AML-193 (cell line): ENCODE measurements around the gene TSTD2.

ENCODE experiments used
- DNase-seq, 2 experiments: peaks; one replicate each; lab custom pipeline; 2025; lab: John Stamatoyannopoulos, UW

TSTD2 gene

GRCh38 chr9:97562542-97562941 lies 70.6 kb downstream of the TSTD2 start:
- no peak for DNase-seq

DNA sequence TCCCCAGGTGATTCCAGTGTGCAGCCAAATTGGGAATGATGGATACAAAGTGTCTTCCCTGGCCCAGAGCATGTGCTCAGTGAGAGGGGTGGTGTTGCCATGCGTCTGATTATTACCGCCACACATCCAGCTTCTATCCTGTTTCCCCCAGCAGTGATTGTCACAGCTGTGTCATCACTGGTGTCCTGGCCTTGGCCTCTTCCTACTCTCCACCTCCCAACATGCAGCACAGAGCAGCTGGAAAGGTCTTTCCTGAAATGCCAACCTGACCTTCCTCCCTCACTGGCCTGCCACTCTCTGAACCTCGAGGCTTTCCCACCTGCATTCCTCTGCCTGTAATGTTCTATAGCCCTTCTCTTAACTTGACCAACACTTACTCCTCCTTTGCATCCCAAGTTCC lies 71.7 kb downstream of the TSTD2 start:
- peak in 1 of 2 experiments; percentile 13 for DNase-seq

GRCh38 chr9:97560851-97561250 lies 72.3 kb downstream of the TSTD2 start:
- no peak for DNase-seq

- DNase-seq = no peak
These were observed 73.0 kb downstream of the TSTD2 start for GRCh38 chr9:97560154-97560553.

DNA sequence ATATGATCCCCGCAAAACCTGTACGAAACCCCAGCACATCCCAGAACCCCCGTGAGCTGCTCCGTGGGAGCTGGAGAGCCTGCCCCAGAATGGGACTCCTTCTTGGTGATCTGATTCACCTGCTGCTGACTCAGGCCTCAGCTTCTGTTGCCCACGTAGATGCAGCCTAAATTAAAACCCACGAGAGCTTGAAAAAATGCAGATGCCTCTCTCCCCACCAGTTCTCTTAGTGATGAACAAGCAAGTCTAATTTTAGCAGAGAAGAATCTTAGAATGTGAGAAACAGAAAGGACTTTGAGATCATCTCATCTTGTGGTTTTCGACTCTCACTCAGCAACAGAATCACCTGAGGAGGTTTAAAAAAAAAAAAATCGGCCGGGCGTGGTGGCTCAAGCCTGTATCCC lies 74.1 kb downstream of the TSTD2 start:
- DNase-seq = no peak

- DNase-seq = no peak
These were observed 74.5 kb downstream of the TSTD2 start for GRCh38 chr9:97558701-97559101.

DNA sequence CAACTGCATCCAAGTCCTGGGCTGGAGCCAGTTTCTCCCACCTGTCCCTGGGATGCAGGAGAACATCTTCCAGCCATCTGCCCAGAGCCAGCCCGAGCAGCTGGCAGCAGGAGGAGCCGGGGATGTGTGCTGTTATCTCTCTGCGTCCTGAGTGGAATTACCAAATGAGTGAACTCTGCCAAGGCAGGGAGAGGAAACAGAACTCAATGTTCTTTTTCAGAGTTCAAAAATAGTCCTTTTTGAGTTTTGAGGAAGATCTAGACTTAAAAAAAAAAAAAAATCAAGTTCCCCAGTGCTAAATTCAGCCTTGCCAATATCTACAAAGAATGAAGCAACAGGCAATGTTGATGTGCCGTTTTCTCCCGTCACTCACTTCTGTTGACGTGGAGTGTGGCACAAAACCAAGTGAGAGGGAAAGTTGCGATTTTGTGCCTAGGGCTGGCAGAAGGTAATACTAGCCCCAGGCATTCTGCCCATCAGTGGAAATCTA lies 75.5 kb downstream of the TSTD2 start:
- DNase-seq = peak; percentile 32 to 50

GRCh38 chr9:97556721-97557605 lies 76.2 kb downstream of the TSTD2 start:
- no peak for DNase-seq

- no peak for DNase-seq
These were observed 77.0 kb downstream of the TSTD2 start for GRCh38 chr9:97556036-97556720.

DNA sequence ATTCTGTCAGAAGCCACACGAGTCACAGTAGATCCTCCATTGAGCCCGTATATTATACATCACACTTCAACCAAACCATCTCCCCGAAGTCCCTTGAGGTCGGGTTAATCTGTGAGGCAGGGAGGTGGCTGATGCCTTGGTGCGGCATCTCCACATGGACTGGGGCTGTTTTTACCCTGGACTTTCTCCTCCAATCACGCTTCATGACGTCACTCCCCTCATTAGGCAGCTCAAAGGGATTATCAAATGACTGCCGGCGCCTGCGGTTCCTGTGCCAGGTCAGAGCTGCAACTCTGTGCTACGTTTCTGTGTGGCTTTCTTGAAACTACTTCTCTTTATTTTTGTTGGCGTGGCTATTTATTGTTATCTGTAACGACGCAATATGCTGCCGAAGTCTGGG lies 78.0 kb downstream of the TSTD2 start:
- DNase-seq = no peak

DNA sequence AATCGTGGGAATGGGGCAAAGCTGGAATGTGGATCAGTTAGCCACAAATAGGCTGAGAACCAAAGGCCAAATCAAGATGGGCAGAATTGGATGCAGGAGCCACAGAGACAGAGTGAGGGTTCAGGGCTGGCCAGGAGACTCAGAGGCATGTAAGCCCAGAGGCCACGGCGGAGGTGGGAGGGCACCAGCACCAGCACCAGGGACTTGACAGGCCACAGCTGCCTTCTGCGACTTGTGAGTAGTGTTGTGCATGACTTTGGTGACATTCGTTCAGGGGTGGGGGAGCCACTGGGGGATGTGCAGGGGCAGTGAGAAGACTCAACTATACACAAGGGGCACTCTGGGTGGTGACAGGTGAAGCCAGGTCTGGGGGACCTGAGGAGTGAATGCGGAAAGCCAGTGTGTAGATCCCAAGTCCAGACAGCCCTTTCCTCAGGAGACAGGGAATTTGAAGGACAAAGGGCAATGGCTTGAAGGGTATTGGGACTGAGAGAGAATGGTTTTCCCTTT lies 78.5 kb downstream of the TSTD2 start:
- DNase-seq = no peak

GRCh38 chr9:97553841-97554240 lies 79.3 kb downstream of the TSTD2 start:
- no peak for DNase-seq

DNA sequence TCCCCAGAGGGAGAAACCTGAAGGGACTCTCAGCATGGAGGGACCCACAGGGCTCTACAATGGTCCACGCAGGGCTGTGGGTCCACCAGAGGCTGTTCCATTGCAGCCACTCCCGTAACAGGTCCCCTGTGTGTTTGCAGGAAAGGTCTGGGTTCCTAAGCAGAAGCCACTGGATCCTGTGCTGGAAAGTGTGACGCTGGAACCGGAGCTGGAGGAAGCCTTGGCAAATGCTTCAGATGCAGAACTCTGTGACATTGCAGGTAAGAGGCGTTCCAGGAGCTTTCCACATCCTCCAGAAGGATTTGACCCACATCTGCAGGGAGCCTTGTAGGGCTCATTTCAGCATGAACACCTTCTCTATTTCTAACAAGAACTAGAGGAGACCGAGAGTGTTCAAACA lies 80.0 kb downstream of the TSTD2 start:
- no peak for DNase-seq

DNA sequence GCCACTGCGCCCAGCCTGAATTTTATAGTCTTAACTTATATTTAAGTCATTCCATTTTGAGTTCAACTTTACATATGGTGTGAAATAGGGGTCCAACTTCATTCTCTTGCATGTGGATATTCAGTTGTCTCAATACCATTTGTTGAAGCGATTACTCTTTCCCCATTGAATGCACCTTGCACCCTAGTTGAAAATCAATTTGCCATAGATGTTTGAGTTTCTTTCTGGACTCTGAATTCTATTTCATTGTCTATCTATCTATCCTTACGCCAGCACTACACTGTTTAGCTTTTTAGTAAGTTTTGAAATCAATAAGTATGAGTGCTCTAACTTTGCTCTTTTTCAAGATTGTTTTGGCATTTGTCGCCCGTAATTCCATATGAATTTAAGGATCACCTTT lies 81.9 kb downstream of the TSTD2 start:
- DNase-seq = no peak

GRCh38 chr9:97550386-97550785 lies 82.8 kb downstream of the TSTD2 start:
- DNase-seq = no peak
